Muscle layer of colon (tissue), 2 donors: ENCODE measurements around the gene OR2M4.
"Not testable (repeated sequence)": the region's sequence is repeated elsewhere in the genome, so short reads cannot be mapped to it uniquely, and the experiment has no call there.

Experiments
- H3K27ac ChIP-seq: one replicate; pipeline ENCODE4 v1.7.0; 2013; ENCODE audit warnings: low read depth, mild to moderate bottlenecking, low read length, moderate library complexity
- H3K27me3 ChIP-seq, 2 donors: one replicate each; pipeline ENCODE4 v1.7.0; 2013; ENCODE audit warnings: low read length in 2 of 2, mild to moderate bottlenecking in 2 of 2; ENCODE audit not compliant: insufficient read depth in 2 of 2, control insufficient read depth in 1 of 2
- H3K36me3 ChIP-seq: one replicate; pipeline ENCODE4 v1.7.0; 2013; ENCODE audit warnings: mild to moderate bottlenecking, low read length; ENCODE audit not compliant: insufficient read depth
- H3K4me1 ChIP-seq: one replicate; pipeline ENCODE4 v1.7.0; 2013; ENCODE audit warnings: mild to moderate bottlenecking, low read length; ENCODE audit not compliant: insufficient read depth
- H3K4me3 ChIP-seq, 2 donors: one replicate each; pipeline ENCODE4 v1.7.0; 2013; ENCODE audit warnings: low read length in 2 of 2, low read depth in 1 of 2, mild to moderate bottlenecking in 1 of 2, moderate library complexity in 1 of 2
- H3K9ac ChIP-seq: one replicate; pipeline ENCODE4 v1.7.0; 2013; ENCODE audit warnings: low read length
- H3K9me3 ChIP-seq: one replicate; pipeline ENCODE4 v1.7.0; 2013; ENCODE audit warnings: mild to moderate bottlenecking, low read length
- donor health status: abdominal sarcoma.
- donor health status: Adenocarcinoma of cecum.

OR2M4 gene, protein sequence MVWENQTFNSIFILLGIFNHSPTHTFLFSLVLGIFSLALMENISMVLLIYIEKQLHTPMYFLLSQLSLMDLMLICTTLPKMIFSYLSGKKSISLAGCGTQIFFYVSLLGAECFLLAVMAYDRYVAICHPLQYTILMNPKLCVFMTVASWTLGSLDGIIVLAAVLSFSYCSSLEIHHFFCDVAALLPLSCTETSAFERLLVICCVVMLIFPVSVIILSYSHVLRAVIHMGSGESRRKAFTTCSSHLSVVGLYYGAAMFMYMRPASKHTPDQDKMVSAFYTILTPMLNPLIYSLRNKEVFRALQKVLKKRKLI

DNA sequence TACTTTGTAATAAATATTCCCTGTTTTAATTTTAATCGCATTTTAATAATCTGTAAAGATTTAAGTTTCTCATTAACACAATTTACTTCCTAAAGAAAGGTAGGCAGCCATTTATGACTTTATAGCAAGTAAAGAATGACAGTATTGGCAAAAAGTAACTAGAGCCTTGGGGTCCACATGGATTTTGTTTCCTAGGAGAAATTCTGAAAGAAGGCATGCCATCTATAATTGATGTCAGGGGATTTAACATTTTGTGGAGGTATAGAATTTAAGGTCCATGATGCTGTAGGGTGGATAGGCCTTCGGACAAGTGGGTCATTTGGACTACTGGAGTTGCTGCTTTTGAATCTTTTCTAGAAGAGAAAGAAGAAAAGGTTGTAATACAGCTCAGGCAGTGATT lies at the start of gene OR2M4:
Gene OR2M4, plus strand, starts transcription at position 301 of the 400 bp plus-strand sequence. CDS start 7,512 bp downstream, outside the sequence.
- H3K9ac ChIP-seq = no peak within 1 kb of the TSS
- no peak within 1 kb of the TSS for H3K27ac ChIP-seq
- H3K9me3 ChIP-seq = no peaks in the 10 kb centered on the region
- H3K4me3 ChIP-seq = no peak within 1 kb of the TSS
- no peaks in the 10 kb centered on the region for H3K27me3 ChIP-seq
- no peaks in the 10 kb centered on the region for H3K4me1 ChIP-seq
- no peaks in the 10 kb centered on the region for H3K36me3 ChIP-seq

DNA sequence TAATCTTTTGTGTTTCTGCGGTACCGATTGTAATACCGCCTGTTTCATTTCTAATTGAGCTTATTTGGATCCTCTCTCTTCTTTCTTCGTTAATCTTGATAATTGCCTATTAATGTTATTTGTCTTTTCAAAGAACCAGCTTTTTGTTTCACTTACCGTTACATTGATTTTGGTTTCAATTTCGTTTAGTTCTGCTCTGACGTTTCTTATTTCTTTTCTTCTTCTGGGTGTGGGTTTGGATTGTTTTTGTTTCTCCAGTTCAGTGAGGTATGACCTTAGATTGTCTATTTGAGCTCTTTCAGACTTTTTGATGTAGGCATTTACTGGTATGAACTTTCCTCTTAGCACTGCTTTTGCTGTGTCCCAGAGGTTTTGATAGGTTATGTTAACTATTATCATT lies 47.2 kb upstream of the OR2M4 start:
- no peak overlapping the region for H3K9ac ChIP-seq
- no peak overlapping the region for H3K4me3 ChIP-seq
- no peaks in the 10 kb centered on the region for H3K36me3 ChIP-seq
- no peaks in the 10 kb centered on the region for H3K27me3 ChIP-seq
- no peaks in the 10 kb centered on the region for H3K4me1 ChIP-seq
- no peak overlapping the region for H3K27ac ChIP-seq
- H3K9me3 ChIP-seq = no peaks in the 10 kb centered on the region

DNA sequence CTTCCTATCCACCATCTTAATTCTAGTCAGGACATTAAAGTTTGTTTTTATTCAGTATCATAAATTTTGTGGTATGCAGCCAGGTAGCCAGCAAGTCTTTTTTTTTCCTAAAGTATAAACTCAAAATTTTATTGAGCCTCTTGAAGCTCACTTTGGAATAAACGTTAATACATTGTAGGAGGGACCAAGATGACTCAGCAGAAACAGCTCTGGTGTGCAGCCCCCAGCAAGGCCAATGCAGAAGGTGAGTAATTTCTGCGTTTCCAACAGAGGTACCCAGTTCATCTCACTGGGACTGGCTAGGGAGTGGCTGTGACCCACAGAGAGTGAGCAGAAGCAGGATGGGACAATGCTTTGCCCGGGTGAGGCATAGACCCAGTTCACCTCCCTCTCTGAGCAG lies 43.9 kb upstream of the OR2M4 start:
- H3K36me3 ChIP-seq = no peaks in the 10 kb centered on the region
- no peaks in the 10 kb centered on the region for H3K4me1 ChIP-seq
- no peak overlapping the region for H3K4me3 ChIP-seq
- no peak overlapping the region for H3K9ac ChIP-seq
- H3K27me3 ChIP-seq = no peaks in the 10 kb centered on the region
- no peaks in the 10 kb centered on the region for H3K9me3 ChIP-seq
- no peak overlapping the region for H3K27ac ChIP-seq

DNA sequence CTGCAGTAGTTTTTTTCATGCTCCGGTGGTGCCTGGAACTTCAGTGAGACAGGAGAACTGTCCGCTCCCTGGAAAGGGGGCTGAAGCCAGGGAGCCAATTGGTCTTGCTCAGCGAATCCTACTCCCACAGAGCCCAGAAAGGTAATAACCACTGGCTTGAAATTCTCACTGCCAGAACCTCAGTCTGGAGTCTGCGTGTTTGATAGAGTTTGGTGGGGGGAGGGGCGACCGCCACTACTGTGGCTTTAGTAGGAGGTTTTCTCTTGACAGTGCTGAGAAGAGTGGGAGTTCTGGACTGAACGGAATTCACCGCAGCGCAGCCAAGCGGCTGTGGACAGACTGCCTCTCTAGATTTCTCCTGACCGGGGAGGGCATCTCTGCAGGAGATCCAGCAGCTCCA lies 42.2 kb upstream of the OR2M4 start:
- H3K4me3 ChIP-seq = no peak overlapping the region
- H3K9ac ChIP-seq = no peak overlapping the region
- no peaks in the 10 kb centered on the region for H3K27me3 ChIP-seq
- H3K4me1 ChIP-seq = no peaks in the 10 kb centered on the region
- no peaks in the 10 kb centered on the region for H3K9me3 ChIP-seq
- no peaks in the 10 kb centered on the region for H3K36me3 ChIP-seq
- H3K27ac ChIP-seq = no peak overlapping the region

DNA sequence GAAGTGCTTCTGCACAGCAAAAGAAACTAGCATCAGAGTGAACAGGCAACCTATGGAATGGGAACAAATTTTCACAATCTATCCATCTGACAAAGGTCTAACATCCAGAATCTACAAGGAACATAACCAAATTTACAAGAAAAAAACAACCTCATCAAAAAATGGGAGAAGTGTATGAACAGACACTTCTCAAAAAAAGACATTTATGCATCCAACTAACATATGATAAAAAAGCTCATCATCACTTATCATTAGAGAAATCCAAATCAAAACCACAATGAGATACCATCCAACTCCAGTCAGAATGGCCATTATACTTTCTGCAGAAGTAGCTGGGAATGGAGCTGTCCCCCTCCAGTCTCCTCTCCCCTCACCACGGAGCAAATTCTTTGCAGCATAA lies 37.1 kb upstream of the OR2M4 start:
- no peaks in the 10 kb centered on the region for H3K4me1 ChIP-seq
- no peaks in the 10 kb centered on the region for H3K27me3 ChIP-seq
- no peaks in the 10 kb centered on the region for H3K36me3 ChIP-seq
- H3K4me3 ChIP-seq = no peak overlapping the region
- H3K27ac ChIP-seq = no peak overlapping the region
- H3K9me3 ChIP-seq = no peaks in the 10 kb centered on the region
- H3K9ac ChIP-seq = no peak overlapping the region

DNA sequence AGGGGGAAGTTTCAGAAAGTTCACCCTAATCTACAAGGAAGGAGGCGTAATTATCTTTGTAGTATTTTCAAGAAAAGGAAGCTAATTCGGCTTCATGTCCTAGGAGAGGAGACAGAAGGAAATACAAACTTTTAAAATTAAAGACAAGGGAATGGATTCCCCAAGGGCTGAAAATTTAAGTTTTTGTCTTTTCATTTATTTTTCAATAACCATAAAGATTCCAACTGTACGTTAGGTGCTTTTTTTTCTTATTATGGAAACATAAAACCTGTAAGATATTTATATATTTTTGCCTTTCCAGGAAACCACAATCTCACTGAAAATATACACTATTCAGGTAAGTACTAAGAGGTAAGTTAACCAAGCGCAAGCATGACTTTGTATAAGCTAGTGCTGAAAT lies 34.3 kb upstream of the OR2M4 start, which contains the start of gene OR2M3:
Gene OR2M3, plus strand, starts transcription at position 301 of the 400 bp plus-strand sequence. CDS start 5,803 bp downstream, outside the sequence.
- no peaks in the 10 kb centered on the region for H3K36me3 ChIP-seq
- H3K9me3 ChIP-seq = no peaks in the 10 kb centered on the region
- H3K4me1 ChIP-seq = no peaks in the 10 kb centered on the region
- no peak within 1 kb of the TSS for H3K27ac ChIP-seq
- H3K9ac ChIP-seq = no peak within 1 kb of the TSS
- no peaks in the 10 kb centered on the region for H3K27me3 ChIP-seq
- no peak within 1 kb of the TSS for H3K4me3 ChIP-seq

DNA sequence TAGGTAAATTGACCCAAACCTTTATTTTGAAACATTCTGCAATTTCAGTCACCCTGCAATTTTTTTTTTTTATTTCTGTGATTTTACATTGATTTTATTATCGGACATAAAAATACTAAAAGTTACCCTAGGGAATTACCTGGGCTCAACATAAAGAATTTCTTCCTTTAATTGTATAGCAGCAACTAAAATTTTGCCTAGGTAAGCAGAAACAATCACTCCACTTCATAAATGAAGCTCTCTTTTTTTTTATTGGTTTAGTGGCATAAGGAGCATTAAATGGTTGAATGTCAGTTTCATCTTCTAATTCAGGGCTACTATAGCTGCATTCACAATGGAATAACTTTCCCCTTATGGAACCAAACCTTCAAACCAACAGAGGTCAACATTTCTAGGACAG lies 15.3 kb upstream of the OR2M4 start:
- H3K9me3 ChIP-seq = no peaks in the 10 kb centered on the region
- no peaks in the 10 kb centered on the region for H3K36me3 ChIP-seq
- no peak overlapping the region for H3K27ac ChIP-seq
- H3K9ac ChIP-seq = no peak overlapping the region
- no peaks in the 10 kb centered on the region for H3K4me1 ChIP-seq
- H3K27me3 ChIP-seq = no peaks in the 10 kb centered on the region
- H3K4me3 ChIP-seq = no peak overlapping the region

DNA sequence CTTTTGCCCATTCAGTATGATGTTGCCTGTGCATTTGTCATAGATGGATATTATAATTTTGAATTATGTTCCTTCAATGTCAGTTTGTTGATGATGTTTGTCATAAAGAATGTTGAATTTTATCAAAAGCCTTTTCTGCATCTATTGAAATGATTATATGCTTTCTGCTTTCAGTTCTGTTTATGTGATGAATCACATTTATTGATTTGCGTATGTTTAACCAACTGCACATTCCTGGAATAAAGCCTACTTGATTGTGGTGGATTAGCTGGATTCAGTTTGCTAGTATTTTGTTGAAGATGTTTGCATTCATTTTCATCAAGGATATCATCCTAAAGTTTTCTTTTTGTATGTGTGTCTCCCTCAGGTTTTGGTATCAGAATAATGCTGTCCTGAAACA lies 5.7 kb upstream of the OR2M4 start:
- H3K4me1 ChIP-seq = no peaks in the 10 kb centered on the region
- no peak overlapping the region for H3K27ac ChIP-seq
- H3K9me3 ChIP-seq = no peaks in the 10 kb centered on the region
- H3K27me3 ChIP-seq = no peaks in the 10 kb centered on the region
- H3K36me3 ChIP-seq = no peaks in the 10 kb centered on the region
- no peak overlapping the region for H3K4me3 ChIP-seq
- H3K9ac ChIP-seq = no peak overlapping the region

DNA sequence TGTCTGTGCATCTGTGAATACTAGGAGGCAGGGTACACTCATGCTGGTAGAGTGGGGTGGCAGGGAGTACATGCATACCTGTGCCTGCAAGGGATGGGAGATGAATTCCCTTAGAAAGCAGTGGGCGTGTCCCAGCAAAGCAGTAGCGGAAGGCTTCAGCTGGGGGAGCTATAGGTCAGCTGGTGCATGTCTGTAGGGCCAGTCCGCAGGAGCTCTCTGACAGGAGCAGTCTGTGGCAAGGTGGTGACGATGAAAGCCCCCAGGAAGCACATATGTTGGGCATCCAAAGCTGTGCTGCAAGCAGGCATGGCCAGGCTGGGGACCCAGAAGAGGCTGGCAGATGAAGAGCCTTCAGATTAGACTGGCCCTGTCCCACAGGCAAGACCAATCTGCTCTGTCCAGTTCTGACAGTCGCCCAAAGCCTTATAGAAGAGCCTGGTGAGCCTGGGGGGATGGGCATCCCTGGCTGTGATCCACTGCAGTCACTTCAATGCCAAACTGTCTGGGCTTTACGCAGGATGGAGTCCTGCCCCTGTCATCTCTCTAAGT lies 1.8 kb upstream of the OR2M4 start:
- Histone ChIP-seq H3K9ac (no peak overlapping the region), H3K27ac (no peak overlapping the region)

DNA sequence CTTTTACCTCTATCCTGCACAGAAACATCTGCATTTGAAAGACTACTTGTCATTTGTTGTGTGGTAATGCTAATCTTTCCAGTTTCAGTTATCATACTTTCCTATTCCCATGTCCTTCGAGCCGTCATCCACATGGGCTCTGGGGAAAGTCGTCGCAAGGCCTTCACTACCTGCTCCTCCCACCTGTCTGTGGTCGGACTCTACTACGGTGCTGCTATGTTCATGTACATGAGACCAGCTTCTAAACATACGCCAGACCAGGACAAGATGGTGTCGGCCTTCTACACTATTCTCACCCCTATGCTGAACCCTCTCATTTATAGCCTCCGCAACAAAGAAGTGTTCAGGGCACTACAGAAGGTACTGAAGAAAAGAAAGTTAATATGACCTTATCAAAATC lies 8.3 kb downstream of the OR2M4 start:
- H3K27me3 ChIP-seq = no peaks in the 10 kb centered on the region
- H3K9me3 ChIP-seq = no peaks in the 10 kb centered on the region
- H3K4me3 ChIP-seq = no peak overlapping the region
- no peak overlapping the region for H3K27ac ChIP-seq
- H3K36me3 ChIP-seq = no peaks in the 10 kb centered on the region
- H3K9ac ChIP-seq = no peak overlapping the region
- H3K4me1 ChIP-seq = no peaks in the 10 kb centered on the region

More for the DNA sequence above, 1.8 kb upstream of the OR2M4 start:
- no peaks in the 10 kb centered on the region for H3K36me3 ChIP-seq
- no peaks in the 10 kb centered on the region for H3K9me3 ChIP-seq
- H3K4me1 ChIP-seq = no peaks in the 10 kb centered on the region
- H3K27me3 ChIP-seq = no peaks in the 10 kb centered on the region
- no peak overlapping the region for H3K4me3 ChIP-seq

DNA sequence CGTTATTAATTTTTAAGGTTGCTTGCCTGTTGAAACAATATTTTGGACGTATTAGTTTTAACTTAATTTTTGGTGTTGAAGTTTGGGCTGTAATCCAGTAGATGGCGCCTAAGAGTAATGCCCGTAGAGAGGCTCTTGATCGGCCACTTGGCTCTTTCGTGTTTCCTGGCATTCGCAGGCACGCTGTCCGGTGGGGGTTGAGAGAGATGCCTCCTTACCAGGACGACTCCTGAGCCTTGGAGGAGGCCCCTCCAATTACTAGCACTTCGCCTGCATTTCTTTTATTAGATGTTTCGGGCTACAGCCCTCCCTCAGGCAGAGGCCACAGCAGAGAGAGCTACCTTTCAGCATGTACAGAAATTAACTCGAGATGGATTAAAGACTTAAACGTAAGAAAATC lies 12.0 kb downstream of the OR2M4 start:
- no peak overlapping the region for H3K9ac ChIP-seq
- H3K9me3 ChIP-seq = no peaks in the 10 kb centered on the region
- H3K36me3 ChIP-seq = no peaks in the 10 kb centered on the region
- no peak overlapping the region for H3K27ac ChIP-seq
- no peaks in the 10 kb centered on the region for H3K4me1 ChIP-seq
- H3K27me3 ChIP-seq = no peaks in the 10 kb centered on the region
- H3K4me3 ChIP-seq = no peak overlapping the region

DNA sequence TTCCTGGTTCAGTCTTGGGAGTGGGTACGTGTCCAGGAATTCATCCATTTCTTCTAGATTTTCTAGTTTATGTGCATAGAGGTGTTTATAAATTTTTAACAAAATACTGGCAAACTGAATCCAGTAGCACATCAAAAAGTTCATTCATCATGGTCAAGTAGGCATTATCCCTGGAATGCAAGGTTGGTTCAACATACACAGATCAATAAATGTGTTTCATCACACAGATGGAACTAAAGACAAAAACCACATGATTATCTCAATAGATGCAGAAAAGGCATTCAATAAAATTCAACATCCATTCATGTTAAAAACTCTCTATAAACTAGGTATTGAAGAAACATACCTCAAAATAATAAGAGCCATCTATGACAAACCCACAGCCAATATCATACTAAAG lies 28.1 kb downstream of the OR2M4 start:
- H3K9me3 ChIP-seq = not testable (repeated sequence)

More for the DNA sequence above, 28.1 kb downstream of the OR2M4 start:
- not testable (repeated sequence) for H3K36me3 ChIP-seq, H3K4me3 ChIP-seq, H3K9ac ChIP-seq, H3K27me3 ChIP-seq, H3K4me1 ChIP-seq, H3K27ac ChIP-seq
